ENCODE measurements around the gene GOLT1B.

- TF ChIP-seq CTCF (IDR thresholded peaks at IDR 0.05) = no peak
- TF ChIP-seq POLR2A (IDR thresholded peaks at IDR 0.05) = no peak
- no peak for TF ChIP-seq EP300 (IDR thresholded peaks at IDR 0.05)
Measured at GRCh38 chr12:21518451-21518850, 16.9 kb downstream of the GOLT1B start.
